MM.1S (cell line): Measurements from ENCODE around the gene USP44.

Source experiments
- DNase-seq: peaks from one replicate; pipeline ENCODE4 v3.0.0-alpha.2; 2015
- H2AFZ ChIP-seq: fragments of 300-600 bp; sonication (generic); 2 replicates; pipeline ENCODE4 v1.6.0; 2016; ENCODE audit warnings: antibody characterized with exemption, low read length
- H3F3A ChIP-seq: fragments of 300-600 bp; sonication (generic); 2 replicates; pipeline ENCODE4 v1.6.1; 2016; ENCODE audit warnings: mild to moderate bottlenecking, antibody characterized with exemption, low read length, moderate library complexity, mixed read lengths; ENCODE audit not compliant: insufficient read depth
- H3K27ac ChIP-seq: fragments of 300-600 bp; sonication (generic); 2 replicates; pipeline ENCODE4 v1.5.1; 2016; ENCODE audit warnings: mild to moderate bottlenecking, low read length
- H3K27me3 ChIP-seq: fragments of 300-600 bp; sonication (generic); replicated peaks from 2 replicates; pipeline ENCODE4 v1.6.0; 2016; ENCODE audit warnings: low read length; ENCODE audit not compliant: insufficient read depth
- H3K36me3 ChIP-seq: fragments of 300-600 bp; sonication (generic); replicated peaks from 2 replicates; pipeline ENCODE4 v1.6.1; 2016; ENCODE audit warnings: mild to moderate bottlenecking, low read length, mixed read lengths; ENCODE audit not compliant: insufficient read depth
- H3K4me1 ChIP-seq: fragments of 300-600 bp; sonication (generic); 2 replicates; pipeline ENCODE4 v1.6.1; 2016; ENCODE audit warnings: low read length, mixed read lengths
- H3K4me2 ChIP-seq: fragments of 300-600 bp; sonication (generic); 2 replicates; pipeline ENCODE4 v1.6.0; 2016; ENCODE audit warnings: low read depth, low read length
- H3K4me3 ChIP-seq: fragments of 300-600 bp; sonication (generic); 2 replicates; pipeline ENCODE4 v1.5.1; 2016; ENCODE audit warnings: low read length, mixed read lengths
- H3K79me2 ChIP-seq: fragments of 300-600 bp; sonication (generic); 2 replicates; pipeline ENCODE4 v1.6.1; 2016; ENCODE audit warnings: mixed run types, low read length, mixed read lengths
- H3K9ac ChIP-seq: fragments of 300-600 bp; sonication (generic); 2 replicates; pipeline ENCODE4 v1.6.1; 2016; ENCODE audit warnings: low read length, mixed read lengths
- H3K9me2 ChIP-seq: fragments of 300-600 bp; sonication (generic); replicated peaks from 2 replicates; pipeline ENCODE4 v1.6.1; 2016; ENCODE audit warnings: mild to moderate bottlenecking, low read length, mixed read lengths; ENCODE audit not compliant: insufficient read depth
- H3K9me3 ChIP-seq: fragments of 300-600 bp; sonication (generic); replicated peaks from 2 replicates; pipeline ENCODE4 v1.6.1; 2016; ENCODE audit warnings: mild to moderate bottlenecking, low read length, mixed read lengths; ENCODE audit not compliant: insufficient read depth
- H4K20me1 ChIP-seq: fragments of 300-600 bp; sonication (generic); 2 replicates; pipeline ENCODE4 v1.6.1; 2016; ENCODE audit warnings: mild to moderate bottlenecking, low read length, moderate library complexity, mixed read lengths; ENCODE audit not compliant: insufficient read depth
- CTCF ChIP-seq: fragments of 300-600 bp; sonication (generic); IDR thresholded peaks from 2 replicates; pipeline ENCODE4 v1.5.1; 2016; ENCODE audit warnings: antibody characterized with exemption, low read length, mixed read lengths
- EZH2 ChIP-seq: fragments of 300-600 bp; sonication (generic); optimal IDR thresholded peaks from 2 replicates; pipeline ENCODE3; 2017; ENCODE audit warnings: low read depth, mild to moderate bottlenecking, antibody characterized with exemption, low read length, mixed read lengths
- EZH2phosphoT487 ChIP-seq: fragments of 300-600 bp; sonication (generic); IDR thresholded peaks from 2 replicates; pipeline ENCODE4 v1.6.1; 2018; ENCODE audit warnings: antibody characterized with exemption, low read length

Gene USP44

GRCh38 chr12:95545731-95546490, 5.4 kb downstream of the USP44 start:
- H3K9me2 ChIP-seq = no peaks in the 10 kb centered on the region
- H2AFZ ChIP-seq = no peak overlapping the region
- H3K4me2 ChIP-seq = no peak overlapping the region
- no peaks in the 10 kb centered on the region for H4K20me1 ChIP-seq
- no peaks in the 10 kb centered on the region for H3K9me3 ChIP-seq
- H3K27ac ChIP-seq = no peak overlapping the region
- H3K9ac ChIP-seq = no peak overlapping the region
- H3K27me3 ChIP-seq = 0 out of 2 replicates have a peak, but pooled peaks cover 3% of the 10 kb centered on the region
- no peaks in the 10 kb centered on the region for H3K36me3 ChIP-seq
- no peaks in the 10 kb centered on the region for H3K4me1 ChIP-seq
- no peak overlapping the region for H3K4me3 ChIP-seq
- DNase-seq = no peak
- no peaks in the 10 kb centered on the region for H3F3A ChIP-seq
- no peaks in the 10 kb centered on the region for H3K79me2 ChIP-seq
- TF ChIP-seq CTCF (no peak), EZH2 (no peak)

- Histone ChIP-seq H3K4me3 (no peak overlapping the region), H3K9me2 (no peaks in the 10 kb centered on the region), H3K79me2 (no peaks in the 10 kb centered on the region), H3K9me3 (no peaks in the 10 kb centered on the region), H3K9ac (no peak overlapping the region), H4K20me1 (no peaks in the 10 kb centered on the region), H3F3A (no peaks in the 10 kb centered on the region), H3K4me1 (no peaks in the 10 kb centered on the region), H3K27me3 (0 out of 2 replicates have a peak, but pooled peaks cover 3% of the 10 kb centered on the region), H2AFZ (no peak overlapping the region), H3K27ac (no peak overlapping the region), H3K36me3 (no peaks in the 10 kb centered on the region), H3K4me2 (no peak overlapping the region)
- TF ChIP-seq EZH2phosphoT487 (no peak), EZH2 (no peak), CTCF (no peak)
- DNase-seq = no peak
Observed at GRCh38 chr12:95545303-95545702, 6.0 kb downstream of the USP44 start.

- no peaks in the 10 kb centered on the region for H4K20me1 ChIP-seq
- DNase-seq = no peak
- H3K36me3 ChIP-seq = no peaks in the 10 kb centered on the region
- no peak overlapping the region for H3K4me2 ChIP-seq
- H3K27ac ChIP-seq = no peak overlapping the region
- no peaks in the 10 kb centered on the region for H3F3A ChIP-seq
- no peaks in the 10 kb centered on the region for H3K79me2 ChIP-seq
- H3K9me3 ChIP-seq = no peaks in the 10 kb centered on the region
- H3K4me3 ChIP-seq = no peak overlapping the region
- TF ChIP-seq CTCF = no peak
- no peak for TF ChIP-seq EZH2
- no peak for TF ChIP-seq EZH2phosphoT487
- no peaks in the 10 kb centered on the region for H3K9me2 ChIP-seq
- H3K27me3 ChIP-seq = 0 out of 2 replicates have a peak, but pooled peaks cover 3% of the 10 kb centered on the region
- H3K4me1 ChIP-seq = no peaks in the 10 kb centered on the region
- no peak overlapping the region for H2AFZ ChIP-seq
- no peak overlapping the region for H3K9ac ChIP-seq
Observed at GRCh38 chr12:95544756-95545155, 6.5 kb downstream of the USP44 start.
